Measurements from ENCODE around the gene ATF4.
"Not testable (repeated sequence)": the region's sequence is repeated elsewhere in the genome, so short reads cannot be mapped to it uniquely, and the experiment has no call there.

Gene ATF4

DNA sequence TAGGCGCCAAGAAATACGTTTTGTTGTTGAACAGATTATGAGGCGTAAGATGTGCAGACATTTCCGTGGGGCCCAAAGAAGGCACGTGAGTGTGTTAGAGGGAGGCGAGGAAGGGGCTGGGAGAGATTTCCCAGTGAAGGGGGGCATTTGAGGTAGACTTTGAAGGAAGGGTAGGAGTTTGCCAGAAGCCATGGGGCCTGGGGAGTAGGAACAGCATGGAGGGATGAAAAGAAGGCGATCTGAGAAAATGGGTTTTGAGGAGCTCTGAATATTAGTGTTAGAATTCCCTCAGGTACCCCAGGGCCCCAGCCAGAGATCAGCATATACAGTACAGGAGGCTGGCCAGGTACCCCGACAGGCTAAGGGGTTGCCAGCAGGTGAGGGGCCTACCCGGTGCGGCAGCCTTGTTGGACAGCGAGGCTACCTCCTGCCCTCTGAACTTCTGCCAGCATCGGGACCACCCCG is 18.7 kb upstream of the ATF4 start:
- DNase-seq (ENCODE audit: low read depth, low spot score) = no peak
- H3K9me3 ChIP-seq (ENCODE audit: low read depth, low read length) = no peaks in the 10 kb centered on the region
- no peak overlapping the region for H3K9ac ChIP-seq (ENCODE audit: insufficient read length)
- H3K27ac ChIP-seq = peak overlapping the region; percentile 75
- peak overlapping the region; percentile 97 for H3K4me3 ChIP-seq
- H3K36me3 ChIP-seq (ENCODE audit: insufficient read depth, low read length) = peaks cover 34% of the 10 kb centered on the region
- TF ChIP-seq POLR2AphosphoS5 (IDR thresholded peaks at IDR 0.05; ENCODE audit: borderline replicate concordance, low read depth, low read length) = no peak
- no peak for TF ChIP-seq FOXP2 (optimal IDR thresholded peaks at IDR 0.05; ENCODE audit: control extremely low read depth, extremely low read length, insufficient read depth)
- TF ChIP-seq EZH2 (IDR thresholded peaks at IDR 0.05) = no peak

DNA sequence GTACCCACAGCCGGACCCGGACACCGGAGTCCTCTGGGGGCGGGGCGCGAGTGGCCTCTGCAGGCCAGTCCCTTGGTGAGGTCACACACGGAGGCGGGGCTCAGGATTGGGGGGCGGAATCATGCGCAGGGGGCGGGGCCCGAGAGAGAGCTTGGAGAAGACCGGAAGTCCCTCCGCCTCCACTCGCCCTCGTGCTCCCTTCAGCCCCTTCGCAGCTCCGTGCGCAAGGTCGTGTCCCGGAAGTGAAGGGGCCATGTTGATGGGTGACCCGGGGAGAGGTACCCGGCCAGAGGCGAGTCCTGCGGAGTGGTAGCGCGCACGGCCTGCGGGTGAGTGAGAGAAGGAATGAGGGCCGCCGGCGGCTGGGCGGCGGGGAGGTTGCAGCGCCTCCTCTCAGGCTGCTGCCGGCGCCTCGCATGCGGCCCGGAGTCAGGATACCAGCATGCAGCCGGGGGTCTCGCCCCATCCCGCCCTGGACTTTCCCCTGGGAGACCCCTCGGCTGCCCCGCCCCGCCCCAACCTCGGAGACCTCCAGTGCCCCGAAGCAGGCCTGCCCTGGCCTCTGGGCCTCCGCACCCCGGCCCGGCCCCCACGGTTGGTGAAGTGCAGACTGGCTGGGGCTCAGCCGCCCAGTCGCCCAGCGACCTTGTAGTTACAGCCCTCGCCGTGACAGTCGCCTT is 18.1 kb upstream of the ATF4 start, which contains the start of gene MIEF1:
TSS of gene MIEF1 (plus strand) at position 182 of the 680 bp plus-strand sequence. CDS start 9,005 bp downstream, outside the sequence.
- Histone ChIP-seq H3K9ac (ENCODE audit: insufficient read length) (peak within 1 kb of the TSS; percentile 91), H3K9me3 (ENCODE audit: low read depth, low read length) (no peaks in the 10 kb centered on the region), H3K36me3 (ENCODE audit: insufficient read depth, low read length) (peaks cover 38% of the 10 kb centered on the region), H3K27ac (peak within 1 kb of the TSS; percentile 75), H3K4me3 (peak within 1 kb of the TSS; percentile 97)
- DNase-seq (ENCODE audit: low read depth, low spot score) = no peak
- TF ChIP-seq FOXP2 (optimal IDR thresholded peaks at IDR 0.05; ENCODE audit: control extremely low read depth, extremely low read length, insufficient read depth) = peak; percentile 56
- TF ChIP-seq EZH2 (IDR thresholded peaks at IDR 0.05) = no peak
- TF ChIP-seq POLR2AphosphoS5 (IDR thresholded peaks at IDR 0.05; ENCODE audit: borderline replicate concordance, low read depth, low read length) = peak; percentile 83

DNA sequence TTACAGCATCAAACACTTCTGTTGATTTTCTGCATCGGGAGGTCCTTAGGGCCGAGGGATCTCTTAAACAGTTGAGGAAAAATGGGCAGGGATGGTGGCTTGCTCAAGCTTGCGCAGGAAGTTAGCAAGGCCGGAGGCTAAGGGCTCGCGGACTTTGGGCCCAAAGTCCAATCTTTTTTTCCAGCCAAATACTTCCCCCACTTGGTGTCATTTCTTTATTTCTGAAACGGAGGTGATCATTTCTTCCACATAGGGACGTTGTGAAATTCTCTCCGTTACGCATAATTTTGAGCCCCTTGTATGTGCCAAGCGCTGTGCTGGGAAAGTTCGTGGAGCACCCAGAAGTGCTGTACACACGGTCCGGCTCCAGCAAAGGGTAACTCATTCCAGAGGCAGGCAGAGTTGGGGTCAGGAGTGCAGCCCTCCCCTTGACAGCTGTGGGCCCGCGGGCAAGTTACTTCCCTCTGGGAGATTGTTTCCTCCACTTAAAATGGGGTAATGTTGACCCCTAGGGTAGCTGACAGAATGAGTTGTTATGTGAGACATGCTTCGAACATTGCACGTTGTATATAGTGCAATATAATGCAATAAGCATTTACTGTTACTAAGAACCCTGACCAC is 17.5 kb upstream of the ATF4 start:
- no peak for TF ChIP-seq EZH2 (IDR thresholded peaks at IDR 0.05)
- no peak for TF ChIP-seq FOXP2 (optimal IDR thresholded peaks at IDR 0.05; ENCODE audit: control extremely low read depth, extremely low read length, insufficient read depth)
- TF ChIP-seq POLR2AphosphoS5 (IDR thresholded peaks at IDR 0.05; ENCODE audit: borderline replicate concordance, low read depth, low read length) = no peak
- Histone ChIP-seq H3K9me3 (ENCODE audit: low read depth, low read length) (no peaks in the 10 kb centered on the region), H3K4me3 (peak overlapping the region; percentile 97), H3K9ac (ENCODE audit: insufficient read length) (peak overlapping the region; percentile 91), H3K36me3 (ENCODE audit: insufficient read depth, low read length) (peaks cover 41% of the 10 kb centered on the region), H3K27ac (peak overlapping the region; percentile 52)
- DNase-seq (ENCODE audit: low read depth, low spot score) = no peak

DNA sequence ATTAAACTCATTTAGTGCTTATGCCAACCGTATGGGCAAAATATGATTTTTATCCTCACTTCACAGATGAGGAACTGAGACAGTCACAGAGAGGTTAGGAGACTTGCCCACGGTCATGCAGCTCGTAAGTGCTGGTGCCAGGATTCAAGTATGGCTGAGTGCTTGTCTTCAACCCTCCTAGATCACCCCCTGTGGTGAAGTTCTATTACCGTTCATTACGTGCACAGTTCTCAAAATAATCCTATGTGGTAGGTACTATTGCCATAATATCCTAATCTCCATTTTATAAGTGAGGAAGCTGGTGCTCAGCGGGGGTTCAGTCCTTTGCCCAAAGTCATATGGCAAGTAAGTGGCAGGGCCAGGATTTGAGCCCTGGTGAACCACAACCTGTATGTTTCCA is 16.7 kb upstream of the ATF4 start:
- Histone ChIP-seq H3K9me3 (ENCODE audit: low read depth, low read length) (no peaks in the 10 kb centered on the region), H3K9ac (ENCODE audit: insufficient read length) (peak overlapping the region; percentile 91), H3K4me3 (peak overlapping the region; percentile 97), H3K36me3 (ENCODE audit: insufficient read depth, low read length) (peaks cover 49% of the 10 kb centered on the region), H3K27ac (peak overlapping the region; percentile 11; the same call in 1 of the 2 replicates)
- no peak for TF ChIP-seq POLR2AphosphoS5 (IDR thresholded peaks at IDR 0.05; ENCODE audit: borderline replicate concordance, low read depth, low read length)
- no peak for TF ChIP-seq EZH2 (IDR thresholded peaks at IDR 0.05)
- no peak for TF ChIP-seq FOXP2 (optimal IDR thresholded peaks at IDR 0.05; ENCODE audit: control extremely low read depth, extremely low read length, insufficient read depth)
- no peak for DNase-seq (ENCODE audit: low read depth, low spot score)

DNA sequence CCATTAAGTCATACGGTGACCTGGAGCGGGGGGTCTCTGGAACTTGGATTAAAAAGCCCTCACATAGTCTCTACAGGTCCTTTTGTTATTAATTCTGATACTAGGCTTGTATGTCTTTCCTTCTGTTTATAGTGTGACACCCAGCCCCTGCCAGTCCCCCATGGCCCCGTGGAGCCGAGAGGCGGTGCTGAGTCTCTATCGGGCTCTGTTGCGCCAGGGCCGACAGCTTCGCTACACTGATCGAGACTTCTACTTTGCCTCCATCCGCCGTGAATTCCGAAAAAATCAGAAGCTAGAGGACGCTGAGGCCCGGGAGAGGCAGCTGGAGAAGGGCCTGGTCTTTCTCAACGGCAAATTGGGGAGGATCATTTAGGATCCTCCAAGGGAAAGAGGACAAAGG is 16.3 kb upstream of the ATF4 start:
- Histone ChIP-seq H3K9ac (ENCODE audit: insufficient read length) (peak overlapping the region; percentile 91), H3K36me3 (ENCODE audit: insufficient read depth, low read length) (peaks cover 53% of the 10 kb centered on the region), H3K9me3 (ENCODE audit: low read depth, low read length) (no peaks in the 10 kb centered on the region), H3K27ac (no peak overlapping the region), H3K4me3 (peak overlapping the region; percentile 97)
- TF ChIP-seq FOXP2 (optimal IDR thresholded peaks at IDR 0.05; ENCODE audit: control extremely low read depth, extremely low read length, insufficient read depth) = no peak
- no peak for TF ChIP-seq EZH2 (IDR thresholded peaks at IDR 0.05)
- no peak for TF ChIP-seq POLR2AphosphoS5 (IDR thresholded peaks at IDR 0.05; ENCODE audit: borderline replicate concordance, low read depth, low read length)
- no peak for DNase-seq (ENCODE audit: low read depth, low spot score)

DNA sequence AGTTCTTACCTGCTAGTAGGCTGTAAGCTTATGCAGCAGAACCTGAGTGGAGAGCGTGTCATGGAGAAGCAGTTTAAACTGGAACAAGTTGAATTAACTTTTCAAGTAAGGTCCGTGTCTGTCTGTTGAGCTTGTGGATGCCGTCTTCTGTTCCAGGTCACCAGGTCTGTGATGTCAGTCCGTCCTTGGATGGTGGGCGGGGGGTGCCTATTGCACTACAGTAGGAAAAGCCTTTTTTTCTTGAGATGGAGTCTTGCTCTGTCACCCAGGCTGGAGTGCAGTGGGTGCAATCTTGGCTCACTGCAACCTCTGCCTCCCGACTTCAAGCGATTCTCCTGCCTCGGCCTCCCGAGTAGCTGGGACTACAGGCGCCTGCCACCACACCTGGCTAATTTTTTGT is 13.3 kb upstream of the ATF4 start:
- DNase-seq (ENCODE audit: low read depth, low spot score); H3K4me3 ChIP-seq; H3K9ac ChIP-seq (ENCODE audit: insufficient read length); H3K9me3 ChIP-seq (ENCODE audit: low read depth, low read length); H3K27ac ChIP-seq: not testable (repeated sequence)
- H3K36me3 ChIP-seq (ENCODE audit: insufficient read depth, low read length) = peaks cover 81% of the 10 kb centered on the region

DNA sequence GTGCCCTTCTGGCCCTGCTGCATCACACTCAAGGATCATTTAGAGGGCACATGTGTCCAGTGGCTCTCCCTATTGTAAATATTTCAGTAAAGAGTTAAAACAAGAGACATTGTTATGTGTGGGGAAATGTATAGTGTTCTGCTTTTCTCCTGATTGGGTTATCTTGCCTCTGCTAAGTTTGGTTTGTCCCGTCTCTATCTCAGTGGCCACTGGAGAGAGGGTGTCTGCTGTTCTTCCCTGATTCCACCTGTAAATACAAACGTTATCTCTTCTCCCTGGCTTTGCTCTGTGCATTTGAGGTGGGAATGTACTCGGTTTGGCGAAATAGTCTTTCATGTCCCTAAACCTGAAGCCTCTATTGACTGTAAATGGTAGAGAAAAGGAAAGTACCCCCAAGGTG is 12.0 kb upstream of the ATF4 start:
- DNase-seq (ENCODE audit: low read depth, low spot score) = no peak
- TF ChIP-seq FOXP2 (optimal IDR thresholded peaks at IDR 0.05; ENCODE audit: control extremely low read depth, extremely low read length, insufficient read depth) (no peak), POLR2AphosphoS5 (IDR thresholded peaks at IDR 0.05; ENCODE audit: borderline replicate concordance, low read depth, low read length) (no peak), EZH2 (IDR thresholded peaks at IDR 0.05) (no peak)
- Histone ChIP-seq H3K9me3 (ENCODE audit: low read depth, low read length) (no peaks in the 10 kb centered on the region), H3K9ac (ENCODE audit: insufficient read length) (no peak overlapping the region), H3K36me3 (ENCODE audit: insufficient read depth, low read length) (peaks cover 92% of the 10 kb centered on the region), H3K4me3 (no peak overlapping the region), H3K27ac (no peak overlapping the region)

DNA sequence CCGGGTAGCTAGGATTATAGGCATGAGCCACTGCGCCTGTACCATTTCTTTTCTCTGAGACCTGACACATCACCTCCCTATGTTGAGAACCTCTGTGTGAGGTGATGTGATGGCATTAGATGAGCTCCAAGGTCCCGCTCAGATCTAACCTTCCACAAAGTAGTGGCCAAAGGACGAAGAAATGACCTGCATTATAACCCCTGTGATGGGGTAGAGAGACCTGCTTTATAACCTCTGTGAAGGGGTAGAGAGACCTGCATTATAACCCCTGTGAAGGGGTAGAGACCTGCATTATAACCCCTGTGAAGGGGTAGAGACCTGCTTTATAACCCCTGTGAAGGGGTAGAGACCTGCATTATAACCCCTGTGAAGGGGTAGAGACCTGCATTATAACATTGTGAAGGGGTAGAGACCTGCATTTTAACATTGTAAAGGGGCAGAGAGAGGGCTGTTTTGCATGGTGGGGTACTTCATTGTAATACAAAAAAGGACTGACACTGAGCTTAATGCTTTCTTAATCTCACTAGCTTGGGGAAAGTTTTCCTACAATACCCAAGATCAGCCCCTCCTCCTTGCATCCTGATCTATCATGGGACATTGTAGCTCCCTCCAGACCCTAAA is 9.7 kb upstream of the ATF4 start:
- DNase-seq (ENCODE audit: low read depth, low spot score) = no peak
- no peak overlapping the region for H3K27ac ChIP-seq
- peaks cover 92% of the 10 kb centered on the region for H3K36me3 ChIP-seq (ENCODE audit: insufficient read depth, low read length)
- TF ChIP-seq POLR2AphosphoS5 (IDR thresholded peaks at IDR 0.05; ENCODE audit: borderline replicate concordance, low read depth, low read length) (no peak), FOXP2 (optimal IDR thresholded peaks at IDR 0.05; ENCODE audit: control extremely low read depth, extremely low read length, insufficient read depth) (no peak), EZH2 (IDR thresholded peaks at IDR 0.05) (no peak)
- H3K4me3 ChIP-seq = no peak overlapping the region
- no peak overlapping the region for H3K9ac ChIP-seq (ENCODE audit: insufficient read length)
- H3K9me3 ChIP-seq (ENCODE audit: low read depth, low read length) = no peaks in the 10 kb centered on the region

Measured in SK-N-MC (cell line).